ENCODE results near the gene TMEM169. TPM values are rescaled to one million over a fixed set of nuclear protein-coding genes. Genes with fewer than 3 reads are reported as not detected.
A peak's percentile ranks its signal among the peaks of the same experiment; 100 is the strongest.

TMEM169 gene
- total RNA-seq, 4 donors from 2014 or later: 1.9 to 3.1 (median 2.4) TPM

DNA sequence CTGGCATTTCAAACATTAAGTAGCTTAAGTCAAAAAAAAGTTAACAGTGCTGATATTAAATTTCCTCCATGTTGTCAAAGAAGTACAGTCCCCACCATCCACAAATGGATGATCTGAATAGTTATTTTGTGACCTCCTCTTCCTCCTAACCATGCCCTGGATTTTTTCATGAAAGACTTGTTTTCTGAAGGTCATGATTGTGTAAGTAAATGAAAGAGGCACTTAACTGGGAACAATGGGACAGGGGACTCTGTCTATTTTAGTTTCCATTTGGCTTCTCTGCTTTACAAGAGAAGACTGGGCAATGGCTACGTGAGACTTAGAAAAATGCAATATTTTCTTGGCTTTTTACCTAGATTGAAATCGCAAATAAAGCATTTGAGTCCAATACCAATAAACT is 32.3 kb upstream of the TMEM169 start:
- no peak for DNase-seq
- Histone ChIP-seq H3K4me3 (replicated peaks in 1 of 3) (no peak overlapping the region), H3K36me3 (no peaks in the 10 kb centered on the region), H3K27ac (no peak overlapping the region), H3K27me3 (no peaks in the 10 kb centered on the region), H3K4me1 (peaks cover 0 to 6% of the 10 kb centered on the region in 2 donors), H3K9me3 (no peaks in the 10 kb centered on the region)
- TF ChIP-seq POLR2A (IDR thresholded peaks at IDR 0.05) (no peak), CTCF (IDR thresholded peaks at IDR 0.05) (no peak)
- intact Hi-C loops (cut with DNase I): no loop called here
- whole genome bisulfite sequencing, 2 donors: 78 to 86% methylated on average over 2 of the region's 2 CpGs

DNA sequence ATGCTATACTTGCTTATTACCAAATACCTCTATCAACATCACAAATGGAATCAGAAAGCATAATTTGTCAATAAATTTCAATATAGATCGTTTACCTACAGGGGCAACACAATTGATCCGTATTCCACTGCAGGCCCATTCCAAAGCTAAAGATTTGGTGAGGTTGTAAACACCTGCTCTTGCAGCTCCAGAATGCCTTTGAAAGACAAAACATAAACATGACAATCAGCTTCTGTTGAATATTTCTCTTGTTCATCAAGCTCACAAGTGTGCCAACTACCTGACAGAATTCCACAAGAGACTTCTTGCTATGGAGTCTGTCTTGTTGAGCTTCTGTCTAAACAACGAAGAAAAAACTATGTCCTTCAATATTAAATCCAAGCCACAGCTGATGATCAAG is 30.4 kb upstream of the TMEM169 start:
- no peaks in the 10 kb centered on the region for H3K27me3 ChIP-seq
- no peak overlapping the region for H3K27ac ChIP-seq
- whole genome bisulfite sequencing, 2 donors: 89% methylated on average over 3 of the region's 3 CpGs
- H3K36me3 ChIP-seq: no peaks in the 10 kb centered on the region
- no peak for TF ChIP-seq CTCF (IDR thresholded peaks at IDR 0.05)
- no peak for TF ChIP-seq POLR2A (IDR thresholded peaks at IDR 0.05)
- H3K4me3 ChIP-seq (replicated peaks in 1 of 3): no peak overlapping the region
- no peaks in the 10 kb centered on the region for H3K9me3 ChIP-seq
- peaks cover 9 to 11% of the 10 kb centered on the region in 2 donors for H3K4me1 ChIP-seq
- no peak for DNase-seq
- intact Hi-C loops (cut with DNase I): no loop called here

DNA sequence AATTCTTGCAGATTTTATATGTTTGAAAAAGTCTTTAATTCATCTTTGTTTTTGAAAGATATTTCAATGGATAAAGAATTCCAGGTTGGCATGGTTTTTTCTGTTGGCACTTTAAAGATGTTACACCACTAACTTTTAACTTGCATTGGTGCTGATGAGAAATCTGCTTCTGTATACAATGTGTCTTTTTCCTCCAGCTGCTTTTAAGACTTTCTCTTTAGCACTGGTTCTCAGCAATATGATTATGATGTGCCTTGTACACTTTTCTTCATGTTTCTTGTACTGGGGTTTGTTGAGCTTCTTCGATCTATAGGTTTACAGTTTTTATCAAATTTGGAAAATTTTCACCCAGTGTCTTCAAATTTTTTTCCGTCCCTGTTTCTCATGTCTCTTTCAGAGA is 29.3 kb upstream of the TMEM169 start:
- 97 to 100% methylated on average over 2 of the region's 2 CpGs for WGBS, 2 donors
- Histone ChIP-seq H3K27me3 (no peaks in the 10 kb centered on the region), H3K4me3 (replicated peaks in 1 of 3) (no peak overlapping the region), H3K9me3 (no peaks in the 10 kb centered on the region), H3K27ac (no peak overlapping the region), H3K36me3 (no peaks in the 10 kb centered on the region), H3K4me1 (peaks cover 18 to 21% of the 10 kb centered on the region in 2 donors)
- no peak for DNase-seq
- TF ChIP-seq CTCF (IDR thresholded peaks at IDR 0.05): no peak
- no peak for TF ChIP-seq POLR2A (IDR thresholded peaks at IDR 0.05)
- intact Hi-C loops (cut with DNase I): no loop called here

GRCh38 chr2:216055680-216056079 is 26.0 kb upstream of the TMEM169 start:
- intact Hi-C loops (cut with DNase I): no loop called here
- H3K4me3 ChIP-seq (replicated peaks in 1 of 3): no peak overlapping the region
- WGBS, 2 donors: 91 to 93% methylated on average over 4 of the region's 4 CpGs
- H3K27me3 ChIP-seq: no peaks in the 10 kb centered on the region
- no peak for DNase-seq
- TF ChIP-seq POLR2A (IDR thresholded peaks at IDR 0.05) (no peak), CTCF (IDR thresholded peaks at IDR 0.05) (no peak)
- H3K9me3 ChIP-seq: no peaks in the 10 kb centered on the region
- peaks cover 25 to 32% of the 10 kb centered on the region in 2 donors for H3K4me1 ChIP-seq
- H3K27ac ChIP-seq: peak overlapping the region; percentile 57 to 93 (median 74)
- no peaks in the 10 kb centered on the region for H3K36me3 ChIP-seq

- intact Hi-C loops (cut with DNase I): no loop called here
- Histone ChIP-seq H3K4me1 (peaks cover 25 to 32% of the 10 kb centered on the region in 2 donors), H3K4me3 (replicated peaks in 1 of 3) (no peak overlapping the region), H3K27me3 (no peaks in the 10 kb centered on the region), H3K36me3 (no peaks in the 10 kb centered on the region), H3K27ac (peak overlapping the region; percentile 66 to 93 (median 74)), H3K9me3 (no peaks in the 10 kb centered on the region)
- no peak for DNase-seq
- WGBS, 2 donors: 46 to 50% methylated on average over 3 of the region's 3 CpGs
- TF ChIP-seq POLR2A (IDR thresholded peaks at IDR 0.05): no peak
- TF ChIP-seq CTCF (IDR thresholded peaks at IDR 0.05): no peak
These were observed 25.0 kb upstream of the TMEM169 start for GRCh38 chr2:216056739-216057138.

Data from thyroid gland (tissue), 4 donors.